ENCODE measurements around the gene DCUN1D2.

DNA sequence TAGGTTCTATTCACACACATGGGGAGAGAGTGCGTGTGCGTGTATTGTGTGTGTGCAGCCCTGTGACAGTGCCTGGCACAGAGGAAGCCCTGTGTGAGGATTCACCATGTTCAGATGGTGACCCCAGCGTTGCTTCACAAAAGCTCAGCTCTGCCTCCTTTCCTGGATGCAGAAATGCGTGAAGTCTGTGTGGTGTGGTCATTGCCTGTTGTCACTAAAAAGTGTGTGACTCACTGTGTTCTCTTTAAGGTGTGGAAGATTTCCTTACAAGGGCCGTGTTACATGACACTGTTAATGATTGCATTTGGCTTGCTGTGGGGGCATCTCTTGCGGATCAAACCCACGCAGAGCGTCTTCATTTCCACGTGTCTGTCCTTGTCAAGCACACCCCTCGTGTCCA, 19.5 kb upstream of the DCUN1D2 start:
- TF ChIP-seq, protein P1, sequence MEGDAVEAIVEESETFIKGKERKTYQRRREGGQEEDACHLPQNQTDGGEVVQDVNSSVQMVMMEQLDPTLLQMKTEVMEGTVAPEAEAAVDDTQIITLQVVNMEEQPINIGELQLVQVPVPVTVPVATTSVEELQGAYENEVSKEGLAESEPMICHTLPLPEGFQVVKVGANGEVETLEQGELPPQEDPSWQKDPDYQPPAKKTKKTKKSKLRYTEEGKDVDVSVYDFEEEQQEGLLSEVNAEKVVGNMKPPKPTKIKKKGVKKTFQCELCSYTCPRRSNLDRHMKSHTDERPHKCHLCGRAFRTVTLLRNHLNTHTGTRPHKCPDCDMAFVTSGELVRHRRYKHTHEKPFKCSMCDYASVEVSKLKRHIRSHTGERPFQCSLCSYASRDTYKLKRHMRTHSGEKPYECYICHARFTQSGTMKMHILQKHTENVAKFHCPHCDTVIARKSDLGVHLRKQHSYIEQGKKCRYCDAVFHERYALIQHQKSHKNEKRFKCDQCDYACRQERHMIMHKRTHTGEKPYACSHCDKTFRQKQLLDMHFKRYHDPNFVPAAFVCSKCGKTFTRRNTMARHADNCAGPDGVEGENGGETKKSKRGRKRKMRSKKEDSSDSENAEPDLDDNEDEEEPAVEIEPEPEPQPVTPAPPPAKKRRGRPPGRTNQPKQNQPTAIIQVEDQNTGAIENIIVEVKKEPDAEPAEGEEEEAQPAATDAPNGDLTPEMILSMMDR (IDR thresholded peaks at IDR 0.05): no peak
- TF ChIP-seq POLR2A (IDR thresholded peaks at IDR 0.05): no peak
